ENCODE results near the gene SMURF2.
"Not testable (repeated sequence)": the region's sequence is repeated elsewhere in the genome, so short reads cannot be mapped to it uniquely, and the experiment has no call there.

Gene SMURF2

DNA sequence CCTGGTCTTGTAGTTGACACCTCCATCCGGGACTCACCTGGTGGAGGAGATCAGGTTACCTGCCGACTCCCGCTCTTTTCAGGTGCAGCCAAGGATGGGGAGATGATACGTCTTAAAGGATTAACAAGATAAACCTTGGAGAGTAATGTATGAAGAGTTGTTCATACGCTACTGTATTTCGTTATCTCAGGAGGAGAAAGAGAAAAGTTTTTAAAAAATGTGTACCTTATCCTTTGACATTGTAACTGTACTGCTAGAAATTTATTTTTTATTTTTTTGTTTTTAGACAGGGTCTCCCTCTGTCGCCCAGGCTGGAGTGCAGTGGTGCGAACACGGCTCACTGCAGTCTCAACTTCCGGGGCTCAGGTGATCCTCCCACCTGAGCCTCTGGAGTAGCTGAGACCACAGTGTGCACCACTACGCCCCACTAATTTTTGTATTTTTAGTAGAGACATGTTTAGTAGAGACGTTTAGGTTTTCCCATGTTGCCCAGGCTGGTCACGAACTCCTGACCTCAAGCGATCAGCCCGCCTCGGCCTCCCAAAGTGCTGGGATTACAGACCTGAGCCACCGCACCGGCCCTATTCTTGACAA, 764 bp upstream of the SMURF2 start:
- TF ChIP-seq, protein P1, sequence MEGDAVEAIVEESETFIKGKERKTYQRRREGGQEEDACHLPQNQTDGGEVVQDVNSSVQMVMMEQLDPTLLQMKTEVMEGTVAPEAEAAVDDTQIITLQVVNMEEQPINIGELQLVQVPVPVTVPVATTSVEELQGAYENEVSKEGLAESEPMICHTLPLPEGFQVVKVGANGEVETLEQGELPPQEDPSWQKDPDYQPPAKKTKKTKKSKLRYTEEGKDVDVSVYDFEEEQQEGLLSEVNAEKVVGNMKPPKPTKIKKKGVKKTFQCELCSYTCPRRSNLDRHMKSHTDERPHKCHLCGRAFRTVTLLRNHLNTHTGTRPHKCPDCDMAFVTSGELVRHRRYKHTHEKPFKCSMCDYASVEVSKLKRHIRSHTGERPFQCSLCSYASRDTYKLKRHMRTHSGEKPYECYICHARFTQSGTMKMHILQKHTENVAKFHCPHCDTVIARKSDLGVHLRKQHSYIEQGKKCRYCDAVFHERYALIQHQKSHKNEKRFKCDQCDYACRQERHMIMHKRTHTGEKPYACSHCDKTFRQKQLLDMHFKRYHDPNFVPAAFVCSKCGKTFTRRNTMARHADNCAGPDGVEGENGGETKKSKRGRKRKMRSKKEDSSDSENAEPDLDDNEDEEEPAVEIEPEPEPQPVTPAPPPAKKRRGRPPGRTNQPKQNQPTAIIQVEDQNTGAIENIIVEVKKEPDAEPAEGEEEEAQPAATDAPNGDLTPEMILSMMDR (IDR thresholded peaks at IDR 0.05; ENCODE audit: low read depth, low read length), result no peak
- no peak for DNase-seq (ENCODE audit: extremely low read depth, low read depth)

DNA sequence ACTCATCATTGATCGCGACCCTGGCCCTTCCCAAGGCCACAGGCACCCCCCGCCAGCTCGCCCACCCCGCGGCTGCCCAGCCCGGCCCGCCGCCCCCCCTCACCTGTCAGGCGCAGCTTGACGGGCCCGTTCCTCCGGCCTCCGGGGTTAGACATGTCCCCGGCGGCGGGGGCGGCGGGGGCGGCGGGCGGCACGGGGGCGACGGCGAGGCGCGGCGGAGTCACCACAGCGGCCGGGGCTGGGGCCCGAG, 456 bp downstream of the SMURF2 start:
- TF ChIP-seq, protein P1 (IDR thresholded peaks at IDR 0.05; ENCODE audit: low read depth, low read length), result no peak
- no peak for DNase-seq (ENCODE audit: extremely low read depth, low read depth)

- not testable (repeated sequence) for DNase-seq (ENCODE audit: extremely low read depth, low read depth)
Observed at GRCh38 chr17:64660978-64661725, 955 bp downstream of the SMURF2 start.

GRCh38 chr17:64660195-64660977, 1.7 kb downstream of the SMURF2 start:
- not testable (repeated sequence) for DNase-seq (ENCODE audit: extremely low read depth, low read depth)

GRCh38 chr17:64658931-64659330, 3.2 kb downstream of the SMURF2 start:
- no peak for DNase-seq (ENCODE audit: extremely low read depth, low read depth)
- TF ChIP-seq, protein P1 (IDR thresholded peaks at IDR 0.05; ENCODE audit: low read depth, low read length), result no peak

- DNase-seq (ENCODE audit: extremely low read depth, low read depth), result no peak
- TF ChIP-seq, protein P1 (IDR thresholded peaks at IDR 0.05; ENCODE audit: low read depth, low read length), result no peak
Observed at GRCh38 chr17:64657610-64658125, 4.4 kb downstream of the SMURF2 start.

DNA sequence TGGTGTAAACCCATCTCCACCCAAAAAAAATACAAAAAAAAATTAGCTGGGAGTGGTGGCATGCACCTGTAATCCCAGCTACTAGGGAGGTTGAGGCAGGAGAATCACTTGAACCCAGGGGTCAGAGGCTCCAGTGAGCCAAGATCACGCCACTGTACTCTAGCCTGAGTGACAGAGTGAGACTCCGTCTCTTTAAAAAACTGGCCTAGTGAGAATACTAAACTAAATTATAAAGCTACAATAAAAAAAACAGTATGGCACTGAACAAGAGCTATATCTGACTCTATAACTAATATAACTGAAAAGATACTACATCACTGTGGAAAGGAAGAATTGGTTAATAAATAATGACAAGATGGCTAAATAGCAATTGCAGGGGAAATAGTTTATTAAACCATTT, 6.4 kb downstream of the SMURF2 start:
- no peak for DNase-seq (ENCODE audit: extremely low read depth, low read depth)
- TF ChIP-seq, protein P1 (IDR thresholded peaks at IDR 0.05; ENCODE audit: low read depth, low read length), result no peak

DNA sequence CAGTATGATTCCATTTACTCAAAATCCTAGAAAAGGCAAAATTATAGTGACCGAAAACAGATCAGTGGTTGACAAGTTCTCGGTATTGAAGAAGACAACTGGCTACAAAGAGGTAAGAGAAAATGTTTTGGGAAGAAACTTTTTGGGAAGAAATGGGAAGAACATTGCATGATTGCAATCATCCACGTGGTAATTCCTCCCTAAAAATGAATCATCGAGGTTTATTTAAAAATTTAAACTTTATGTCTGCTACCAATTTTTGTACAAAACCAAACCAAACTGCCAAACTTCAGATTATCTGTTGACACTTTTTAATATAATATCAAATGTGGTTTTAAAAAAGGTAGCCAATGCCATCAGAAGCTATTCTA, 8.1 kb downstream of the SMURF2 start:
- TF ChIP-seq, protein P1 (IDR thresholded peaks at IDR 0.05; ENCODE audit: low read depth, low read length), result no peak
- no peak for DNase-seq (ENCODE audit: extremely low read depth, low read depth)

Measured in AG09319 (cell line).